Activated naive CD4-positive, alpha-beta T cell treated with anti-CD3 and anti-CD28 coated beads for 36 hours (primary cell): ENCODE results near the gene KRT86. TPM values are rescaled to one million over a fixed set of nuclear protein-coding genes. Genes with fewer than 3 reads are reported as not detected.

Experiments used
- CTCF ChIA-PET: fragments of 350-600 bp; sonication (Branson Sonifier 250); formaldehyde crosslinking; loops from one replicate; lab custom pipeline; 2021; ENCODE audit warnings: antibody characterized with exemption; lab: Charles Lee
- DNase-seq: peaks from one replicate; pipeline ENCODE4 v3.0.0-alpha.2; 2020
- H3K27ac Mint-ChIP-seq: one replicate; pipeline ENCODE4 v1.8.0; 2021; ENCODE audit warnings: mild to moderate bottlenecking, mixed read lengths
- H3K27me3 Mint-ChIP-seq: one replicate; pipeline ENCODE4 v1.8.0; 2021; ENCODE audit warnings: low read depth, mixed read lengths
- H3K36me3 Mint-ChIP-seq: one replicate; pipeline ENCODE4 v1.8.0; 2021; ENCODE audit warnings: low read depth, mixed read lengths
- H3K4me1 Mint-ChIP-seq: one replicate; pipeline ENCODE4 v1.8.0; 2021; ENCODE audit warnings: low read depth, mixed read lengths
- H3K4me3 Mint-ChIP-seq: one replicate; pipeline ENCODE4 v1.8.0; 2021; ENCODE audit warnings: mild to moderate bottlenecking, moderate library complexity, mixed read lengths
- H3K9me3 Mint-ChIP-seq: one replicate; pipeline ENCODE4 v1.8.0; 2021; ENCODE audit warnings: mixed read lengths
- intact Hi-C: fragments of 100-400 bp; cut with micrococcal nuclease; formaldehyde crosslinking; loops from one replicate; pipeline ENCODE4 v1.15.1; 2023
- total RNA-seq, 2 experiments: library from RNA; stranded (reverse); gene quantifications; one replicate each; pipeline ENCODE4 v1.2.3, GENCODE V29; 2021

KRT86 gene
- total RNA-seq, 2 experiments from 2014 or later: 0.15 TPM; not detected in 1

- H3K36me3 Mint-ChIP-seq: no peaks in the 10 kb centered on the region
- intact Hi-C loops: no loop called here
- H3K27me3 Mint-ChIP-seq: peaks cover 15% of the 10 kb centered on the region
- H3K9me3 Mint-ChIP-seq: no peaks in the 10 kb centered on the region
- H3K27ac Mint-ChIP-seq: no peak overlapping the region
- DNase-seq: no peak
- no peaks in the 10 kb centered on the region for H3K4me1 Mint-ChIP-seq
- no peak overlapping the region for H3K4me3 Mint-ChIP-seq
- CTCF ChIA-PET: interaction anchor here (0.9 to 1.7 kb wide), 4 partner anchors 8 to 561 kb away, joined by 4 to 6 read pairs (median 4); no protein-coding TSS in a partner anchor
These were observed 44.7 kb downstream of the KRT86 start for GRCh38 chr12:52319097-52319496.

- Mint-ChIP-seq H3K27me3 (peaks cover 15% of the 10 kb centered on the region), H3K36me3 (no peaks in the 10 kb centered on the region), H3K4me1 (no peaks in the 10 kb centered on the region), H3K4me3 (no peak within 1 kb of the TSS), H3K9me3 (no peaks in the 10 kb centered on the region), H3K27ac (no peak within 1 kb of the TSS)
- intact Hi-C loops: no loop called here
- DNase-seq: no peak
- CTCF ChIA-PET: interaction anchor here (0.9 to 1.0 kb wide), 2 partner anchors 9 to 41 kb away, joined by 3 read pairs; no protein-coding TSS in a partner anchor
These were observed 46.4 kb downstream of the KRT86 start, which contains the start of gene KRT83 for GRCh38 chr12:52320784-52321400. KRT83 (minus strand) TSS chr12:52321398; CDS start chr12:52321335, 63 bp downstream.

GRCh38 chr12:52321418-52321817 is 47.0 kb downstream of the KRT86 start:
- H3K27me3 Mint-ChIP-seq: peaks cover 15% of the 10 kb centered on the region
- no peaks in the 10 kb centered on the region for H3K9me3 Mint-ChIP-seq
- H3K4me1 Mint-ChIP-seq: no peaks in the 10 kb centered on the region
- H3K27ac Mint-ChIP-seq: no peak overlapping the region
- DNase-seq: no peak
- CTCF ChIA-PET: interaction anchor here (0.9 to 1.0 kb wide), 2 partner anchors 10 to 42 kb away, joined by 3 read pairs; no protein-coding TSS in a partner anchor
- intact Hi-C loops: no loop called here
- no peak overlapping the region for H3K4me3 Mint-ChIP-seq
- H3K36me3 Mint-ChIP-seq: no peaks in the 10 kb centered on the region

GRCh38 chr12:52322069-52322468 is 47.6 kb downstream of the KRT86 start:
- Mint-ChIP-seq H3K4me3 (no peak overlapping the region), H3K9me3 (no peaks in the 10 kb centered on the region), H3K36me3 (no peaks in the 10 kb centered on the region), H3K27ac (no peak overlapping the region), H3K4me1 (peaks cover 4% of the 10 kb centered on the region), H3K27me3 (peaks cover 15% of the 10 kb centered on the region)
- intact Hi-C loops: no loop called here
- CTCF ChIA-PET: no interaction called here
- no peak for DNase-seq

DNA sequence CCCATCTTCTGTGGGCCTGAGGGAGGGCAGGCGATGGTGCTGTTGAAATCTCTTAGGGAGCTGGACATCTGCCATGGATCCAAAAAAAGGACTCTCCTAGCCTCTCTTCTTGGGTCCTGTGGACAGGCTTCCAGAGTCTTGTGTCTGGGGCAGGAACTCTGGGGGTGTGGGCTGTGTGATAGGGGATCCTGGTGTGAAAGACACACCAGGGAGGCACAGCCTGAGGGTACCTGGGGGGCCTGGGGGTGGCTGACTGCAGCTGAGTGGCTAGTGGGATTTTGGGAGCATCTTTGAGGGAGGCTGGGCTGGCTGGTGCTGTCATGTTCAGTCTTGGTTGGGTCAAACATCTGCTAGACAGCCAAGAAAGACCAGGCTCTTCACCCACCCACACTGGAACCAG is 48.6 kb downstream of the KRT86 start:
- no peak for DNase-seq
- no peak overlapping the region for H3K4me3 Mint-ChIP-seq
- CTCF ChIA-PET: no interaction called here
- no peaks in the 10 kb centered on the region for H3K36me3 Mint-ChIP-seq
- H3K27ac Mint-ChIP-seq: no peak overlapping the region
- intact Hi-C loops: no loop called here
- peaks cover 13% of the 10 kb centered on the region for H3K4me1 Mint-ChIP-seq
- H3K9me3 Mint-ChIP-seq: no peaks in the 10 kb centered on the region
- H3K27me3 Mint-ChIP-seq: peaks cover 15% of the 10 kb centered on the region

- H3K27ac Mint-ChIP-seq: no peak overlapping the region
- no peaks in the 10 kb centered on the region for H3K9me3 Mint-ChIP-seq
- peaks cover 15% of the 10 kb centered on the region for H3K27me3 Mint-ChIP-seq
- intact Hi-C loops: no loop called here
- peaks cover 13% of the 10 kb centered on the region for H3K4me1 Mint-ChIP-seq
- no peaks in the 10 kb centered on the region for H3K36me3 Mint-ChIP-seq
- no peak for DNase-seq
- no peak overlapping the region for H3K4me3 Mint-ChIP-seq
- CTCF ChIA-PET: interaction anchor here (1.2 kb wide), 1 partner anchor 44 kb away, joined by 3 read pairs; no protein-coding TSS in a partner anchor
These were observed 49.1 kb downstream of the KRT86 start for GRCh38 chr12:52323416-52324152.

- H3K9me3 Mint-ChIP-seq: no peaks in the 10 kb centered on the region
- H3K36me3 Mint-ChIP-seq: no peaks in the 10 kb centered on the region
These were observed 49.7 kb downstream of the KRT86 start for GRCh38 chr12:52324153-52324444.

GRCh38 chr12:52327052-52327829 is 52.8 kb downstream of the KRT86 start:
- H3K36me3 Mint-ChIP-seq: no peaks in the 10 kb centered on the region
- H3K27ac Mint-ChIP-seq: no peak overlapping the region
- CTCF ChIA-PET: interaction anchor here (0.6 to 4.3 kb wide), 37 partner anchors 9 to 551 kb away, joined by 3 to 37 read pairs (median 4); no protein-coding TSS in a partner anchor
- H3K4me3 Mint-ChIP-seq: no peak overlapping the region
- no peaks in the 10 kb centered on the region for H3K9me3 Mint-ChIP-seq
- peak; percentile 90 for DNase-seq
- peaks cover 5% of the 10 kb centered on the region for H3K27me3 Mint-ChIP-seq
- intact Hi-C loops: loop anchor here (1.0 kb wide), 2 partner anchors 105 to 171 kb away; no protein-coding TSS in a partner anchor
- H3K4me1 Mint-ChIP-seq: peaks cover 13% of the 10 kb centered on the region

More at GRCh38 chr12:52324153-52324444, 49.7 kb downstream of the KRT86 start:
- Mint-ChIP-seq H3K4me1 (peaks cover 13% of the 10 kb centered on the region), H3K27me3 (peaks cover 15% of the 10 kb centered on the region), H3K4me3 (no peak overlapping the region), H3K27ac (no peak overlapping the region)
- intact Hi-C loops: no loop called here
- no peak for DNase-seq
- CTCF ChIA-PET: interaction anchor here (1.2 to 1.4 kb wide), 2 partner anchors 14 to 45 kb away, joined by 3 read pairs; no protein-coding TSS in a partner anchor

DNA sequence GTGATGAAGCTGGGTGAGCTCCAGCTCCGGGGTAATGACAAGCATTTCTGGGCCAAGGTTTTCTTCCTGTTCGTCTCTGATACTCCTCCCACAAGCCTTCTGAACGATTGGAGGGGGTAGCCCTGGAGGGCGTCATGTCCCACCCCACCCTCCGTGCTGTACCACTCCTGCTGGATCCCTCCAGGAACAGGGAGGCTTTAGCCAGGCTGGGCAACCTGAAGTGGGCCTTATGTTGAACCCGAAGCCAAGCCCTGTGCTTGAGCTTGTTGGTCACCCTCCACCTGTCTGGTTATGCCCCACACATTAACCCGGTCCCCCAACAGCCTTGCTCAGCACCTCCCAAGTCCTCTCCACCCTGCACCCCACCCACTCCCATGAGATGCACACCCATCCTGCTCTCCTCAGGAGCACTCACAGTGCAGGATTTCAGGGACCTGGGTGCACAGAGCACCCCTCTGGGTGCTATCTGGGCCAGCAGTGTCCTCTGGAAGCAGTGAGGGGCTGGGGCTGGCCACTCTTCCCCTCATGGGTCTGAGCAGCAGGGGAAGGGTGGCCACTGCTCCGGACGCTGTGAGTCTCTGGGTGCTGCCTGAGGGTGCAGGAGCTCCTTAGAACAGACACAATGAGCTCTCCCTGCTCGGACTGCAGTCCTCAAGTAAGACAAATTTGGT is 53.5 kb downstream of the KRT86 start:
- intact Hi-C loops: loop anchor here (1.0 kb wide), 2 partner anchors 106 to 172 kb away; no protein-coding TSS in a partner anchor
- DNase-seq: no peak
- no peak overlapping the region for H3K4me3 Mint-ChIP-seq
- H3K27ac Mint-ChIP-seq: no peak overlapping the region
- no peaks in the 10 kb centered on the region for H3K9me3 Mint-ChIP-seq
- H3K27me3 Mint-ChIP-seq: no peaks in the 10 kb centered on the region
- peaks cover 13% of the 10 kb centered on the region for H3K4me1 Mint-ChIP-seq
- CTCF ChIA-PET: interaction anchor here (0.6 to 4.3 kb wide), 34 partner anchors 10 to 551 kb away, joined by 3 to 37 read pairs (median 4); no protein-coding TSS in a partner anchor
- no peaks in the 10 kb centered on the region for H3K36me3 Mint-ChIP-seq

DNA sequence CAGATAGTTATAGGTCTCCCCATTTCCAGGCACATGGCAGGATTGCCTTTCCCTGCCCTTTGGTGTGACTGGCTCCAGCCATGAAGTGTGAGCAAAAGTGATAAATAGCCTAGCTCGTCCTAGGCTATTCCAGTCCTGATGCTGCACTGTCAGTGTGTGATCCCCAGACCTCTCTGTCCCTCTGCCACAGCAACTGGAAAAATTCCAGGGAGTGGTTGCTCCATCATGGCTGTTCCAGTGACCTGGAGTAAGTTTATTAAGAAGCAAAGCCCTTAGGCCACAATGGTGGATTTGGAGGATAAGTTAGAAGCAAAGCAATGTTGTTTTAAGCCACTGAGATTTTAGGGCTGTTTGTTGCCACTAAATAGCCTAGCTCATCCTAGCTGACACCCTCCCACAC is 56.6 kb downstream of the KRT86 start:
- intact Hi-C loops: no loop called here
- H3K27me3 Mint-ChIP-seq: no peaks in the 10 kb centered on the region
- H3K27ac Mint-ChIP-seq: no peak overlapping the region
- no peaks in the 10 kb centered on the region for H3K9me3 Mint-ChIP-seq
- no peaks in the 10 kb centered on the region for H3K36me3 Mint-ChIP-seq
- H3K4me3 Mint-ChIP-seq: no peak overlapping the region
- DNase-seq: no peak
- CTCF ChIA-PET: interaction anchor here (0.9 to 1.4 kb wide), 2 partner anchors 31 to 174 kb away, joined by 3 to 4 read pairs; no protein-coding TSS in a partner anchor
- peaks cover 13% of the 10 kb centered on the region for H3K4me1 Mint-ChIP-seq

DNA sequence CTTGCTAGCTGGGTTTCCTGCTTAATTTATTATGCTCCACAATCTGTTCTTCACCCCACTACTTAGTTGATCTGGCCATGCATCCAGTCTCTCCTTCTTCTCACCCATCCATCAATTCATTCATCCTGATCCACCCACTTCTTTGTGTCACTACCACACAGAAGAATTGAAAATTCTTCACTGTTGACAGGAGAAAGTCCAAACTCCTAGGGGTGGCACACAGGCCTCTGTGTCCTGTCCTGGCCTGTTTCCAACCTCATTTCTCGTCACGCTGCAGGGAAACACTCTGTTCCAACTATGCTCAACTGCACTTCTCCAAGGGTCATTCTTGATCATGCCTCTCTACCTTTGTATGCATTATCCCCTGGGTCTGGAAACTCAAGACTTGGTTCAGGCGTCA is 57.4 kb downstream of the KRT86 start:
- Mint-ChIP-seq H3K9me3 (peaks cover 3% of the 10 kb centered on the region), H3K27ac (no peak overlapping the region), H3K36me3 (no peaks in the 10 kb centered on the region), H3K4me1 (peaks cover 16% of the 10 kb centered on the region), H3K4me3 (no peak overlapping the region), H3K27me3 (no peaks in the 10 kb centered on the region)
- intact Hi-C loops: no loop called here
- no peak for DNase-seq
- CTCF ChIA-PET: interaction anchor here (0.7 to 1.4 kb wide), 3 partner anchors 31 to 175 kb away, joined by 3 to 4 read pairs (median 3); no protein-coding TSS in a partner anchor
